Frontal cortex (tissue), 4 donors: Measurements from ENCODE around the gene SPG21. TPM values are rescaled to one million over a fixed set of nuclear protein-coding genes. Genes with fewer than 3 reads are reported as not detected.

ENCODE experiments used
- DNase-seq, 2 donors: peaks; one replicate each; pipeline ENCODE4 v3.0.0; 2012; ENCODE audit warnings: low spot score in 2 of 2
- FAIRE-seq: peaks from 2 replicates; lab custom pipeline; 2012; peaks lifted over from hg19 to GRCh38; lab: Jason Lieb, UNC
- total RNA-seq: library from RNA; depleted of rRNA; stranded (reverse); fragments of >200 nt; gene quantifications from one replicate; pipeline ENCODE4 v1.2.3, GENCODE V29; 2014
- donor health status: control.
- donor health status: control.
- donor health status: control.

Gene SPG21
- total RNA-seq, 1 donor from 2014 or later: 58.7 TPM

GRCh38 chr15:64944961-64945360 is 44.8 kb downstream of the SPG21 start:
- FAIRE-seq: no peak

GRCh38 chr15:64943512-64944225 is 46.0 kb downstream of the SPG21 start:
- DNase-seq (no peak), FAIRE-seq (no peak)

More at GRCh38 chr15:64944961-64945360, 44.8 kb downstream of the SPG21 start:
- DNase-seq: no peak

- DNase-seq (no peak), FAIRE-seq (no peak)
Observed at GRCh38 chr15:64942356-64942755, 47.4 kb downstream of the SPG21 start.

DNA sequence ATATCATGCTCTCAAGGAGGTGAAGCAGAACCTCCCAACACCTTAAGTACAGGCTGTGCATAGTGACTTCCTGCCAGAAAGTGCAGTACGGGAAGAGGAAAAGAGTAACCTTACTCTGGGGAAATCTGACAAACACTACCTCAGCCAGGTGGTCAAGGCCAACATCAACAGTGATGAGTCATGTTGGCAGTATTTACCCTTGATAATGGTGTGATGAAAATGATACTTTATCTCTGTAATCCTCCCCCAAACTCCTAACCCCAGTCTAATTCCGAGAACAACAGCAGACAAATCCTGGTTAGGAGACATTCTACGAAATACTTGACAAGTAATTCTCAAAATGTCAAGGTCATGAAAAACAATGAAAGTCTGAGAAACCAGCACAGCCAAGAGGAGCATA is 51.5 kb downstream of the SPG21 start:
- FAIRE-seq (no peak), DNase-seq (no peak)

DNA sequence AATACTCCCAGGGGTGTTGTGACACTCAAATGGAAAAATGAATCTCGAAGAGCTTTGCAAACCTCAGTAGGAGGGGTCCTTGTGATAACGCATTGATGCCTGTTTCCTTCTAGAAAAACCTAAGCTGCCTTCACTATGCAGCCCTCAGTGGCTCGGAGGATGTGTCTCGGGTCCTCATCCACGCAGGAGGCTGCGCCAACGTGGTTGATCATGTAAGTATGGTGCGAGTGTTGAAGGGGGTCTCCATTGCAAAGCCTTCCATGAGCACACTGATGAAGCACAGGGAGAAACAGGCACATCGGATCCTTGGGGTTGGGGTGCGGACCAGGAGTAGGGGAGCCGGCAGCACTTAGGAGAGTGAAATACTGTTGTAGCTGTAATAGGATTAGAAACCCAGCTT is 55.7 kb downstream of the SPG21 start:
- no peak for FAIRE-seq
- DNase-seq: no peak

- DNase-seq (no peak), FAIRE-seq (no peak)
Observed at GRCh38 chr15:64931381-64931780, 58.3 kb downstream of the SPG21 start.

DNA sequence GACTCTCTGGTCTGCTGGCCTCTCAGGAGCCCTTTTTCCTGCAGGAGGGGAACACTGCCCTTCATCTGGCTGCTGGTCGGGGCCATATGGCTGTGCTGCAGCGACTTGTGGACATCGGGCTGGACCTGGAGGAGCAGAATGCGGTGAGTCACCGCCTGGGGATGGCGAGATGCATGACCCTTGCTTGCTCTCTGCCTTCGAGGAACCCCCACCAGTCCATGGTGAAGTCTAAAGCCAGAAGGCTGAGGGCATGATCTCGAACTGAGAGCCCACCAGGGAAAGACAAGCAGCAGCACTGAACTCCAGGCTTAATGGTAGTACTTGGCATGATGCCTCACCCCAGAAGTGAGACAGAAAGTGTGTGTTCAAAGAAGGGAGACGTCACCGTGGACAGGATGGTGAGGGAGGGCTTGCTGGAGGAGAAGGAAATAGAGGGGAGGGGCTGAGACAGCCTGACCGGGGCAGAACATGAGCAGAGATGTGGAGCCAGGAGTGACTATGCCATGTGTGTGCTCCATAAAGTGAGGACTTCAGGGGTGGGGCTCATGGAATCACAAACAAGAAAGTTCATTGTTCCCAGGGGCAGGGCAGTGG is 58.8 kb downstream of the SPG21 start:
- FAIRE-seq (no peak), DNase-seq (no peak)

DNA sequence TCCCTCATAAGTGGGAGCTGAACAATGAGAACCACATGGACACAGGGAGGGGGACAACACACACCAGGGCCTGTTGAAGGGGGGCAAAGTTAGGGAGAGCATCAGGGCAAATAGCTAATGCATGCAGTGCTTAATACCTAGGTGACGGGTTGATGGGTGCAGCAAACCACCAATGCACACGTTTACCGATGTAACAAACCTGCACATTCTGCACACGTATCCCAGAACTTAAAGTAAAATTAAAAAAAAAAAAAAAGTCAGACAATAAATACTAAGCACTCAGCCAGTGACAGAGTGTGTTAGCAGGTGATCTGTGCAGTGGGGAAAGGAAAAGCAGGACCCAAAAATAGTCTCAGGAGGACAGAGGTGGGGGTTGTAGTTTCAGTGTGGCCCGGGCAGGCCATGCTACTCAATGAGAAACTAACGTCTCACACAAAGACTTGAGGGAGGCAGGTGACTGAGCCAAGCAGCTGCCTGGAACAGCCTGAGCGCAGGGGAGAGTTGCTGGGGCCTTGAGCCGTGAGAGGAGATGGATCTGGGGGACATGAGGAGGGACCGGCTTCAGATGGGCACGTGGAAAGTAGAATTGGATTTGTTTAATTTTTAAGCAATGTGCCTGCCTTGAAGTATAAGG is 59.6 kb downstream of the SPG21 start:
- DNase-seq: no peak
- no peak for FAIRE-seq

- DNase-seq (no peak), FAIRE-seq (no peak)
Observed at GRCh38 chr15:64928626-64929220, 61.0 kb downstream of the SPG21 start.

DNA sequence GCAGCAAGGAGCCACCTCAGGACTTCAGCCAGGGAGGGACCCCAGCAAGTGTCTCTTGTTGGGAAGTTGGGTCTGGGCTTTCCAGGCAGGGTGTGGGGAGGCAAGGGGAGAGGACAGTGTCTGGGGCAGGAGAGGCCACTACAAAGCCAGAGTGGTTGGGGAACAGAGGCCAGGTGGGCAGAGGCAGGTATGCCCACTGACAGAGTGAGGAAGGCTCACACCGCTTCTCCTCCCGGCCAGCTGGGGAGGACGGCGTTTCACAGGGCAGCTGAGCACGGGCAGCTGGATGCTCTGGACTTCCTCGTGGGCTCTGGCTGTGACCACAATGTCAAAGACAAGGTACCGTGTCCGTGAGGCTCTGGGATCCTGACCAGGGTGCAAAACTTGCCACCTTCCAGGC is 63.1 kb downstream of the SPG21 start:
- no peak for DNase-seq
- no peak for FAIRE-seq

DNA sequence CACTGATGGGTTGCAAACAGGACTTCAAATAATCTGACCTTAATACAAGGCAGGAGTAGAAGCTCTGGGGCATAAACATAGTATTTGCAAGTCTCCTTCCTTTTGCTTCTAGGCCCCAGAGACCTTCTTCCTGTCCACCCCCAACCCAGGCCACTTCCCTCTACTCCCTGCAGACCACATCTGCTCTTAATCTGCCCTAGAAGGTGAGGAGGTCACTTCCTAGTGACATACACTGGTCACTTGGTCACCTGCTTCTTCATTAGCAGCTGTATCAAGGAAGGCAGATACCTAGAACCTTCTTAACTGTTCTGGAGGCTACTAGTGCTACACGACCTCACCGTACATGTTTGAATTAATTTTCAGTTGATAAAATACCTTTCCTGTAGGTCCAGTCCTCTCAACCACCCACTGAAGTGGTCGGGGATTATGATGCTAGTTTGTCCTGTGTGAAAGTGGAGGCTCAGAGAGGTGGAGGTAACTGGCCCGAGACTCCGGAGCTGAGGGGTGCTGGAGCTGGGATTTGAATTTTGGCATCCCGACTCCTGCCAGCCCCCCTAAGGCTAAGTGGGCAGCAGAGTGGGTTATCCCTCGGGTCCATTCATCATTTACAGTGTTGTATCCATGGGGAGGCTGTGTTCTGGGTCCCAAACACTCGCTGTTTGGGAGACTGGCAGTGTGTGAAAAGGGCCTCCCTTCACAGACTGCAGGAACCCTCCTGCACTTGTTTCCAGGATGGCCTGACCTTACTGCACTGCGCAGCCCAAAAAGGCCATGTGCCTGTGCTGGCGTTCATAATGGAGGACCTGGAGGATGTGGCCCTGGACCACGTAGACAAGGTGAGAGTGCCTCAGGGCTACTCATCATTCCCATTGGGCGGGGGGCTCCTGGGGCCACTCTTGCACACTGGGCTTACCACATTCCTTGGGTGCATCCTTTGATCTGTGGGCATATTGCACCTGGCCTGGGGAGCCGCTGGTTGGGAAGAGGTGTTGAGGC is 64.1 kb downstream of the SPG21 start:
- no peak for DNase-seq
- no peak for FAIRE-seq

DNA sequence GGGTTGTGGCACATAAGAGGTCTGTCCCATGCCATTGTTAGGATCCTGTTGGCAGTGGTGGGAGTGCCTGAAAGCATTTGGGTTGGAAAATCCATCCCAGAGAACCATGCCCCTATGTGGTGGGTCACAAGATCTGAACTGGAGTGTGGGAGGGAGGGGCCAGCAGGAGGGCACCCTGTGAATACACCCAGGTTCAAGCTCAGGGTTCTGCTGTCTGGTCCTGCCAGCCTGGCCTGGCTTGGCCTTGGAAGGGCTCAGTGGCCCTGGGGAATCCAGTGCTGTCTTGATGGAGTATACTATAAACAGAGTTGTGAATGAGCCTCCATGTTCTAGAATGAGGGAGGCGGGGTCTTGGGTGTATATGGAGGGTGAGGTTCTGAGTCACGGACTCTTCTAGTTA is 66.2 kb downstream of the SPG21 start:
- DNase-seq (no peak), FAIRE-seq (no peak)

- DNase-seq (no peak), FAIRE-seq (no peak)
Observed at GRCh38 chr15:64921711-64922110, 68.0 kb downstream of the SPG21 start.

GRCh38 chr15:64919721-64920120 is 70.0 kb downstream of the SPG21 start:
- DNase-seq (no peak), FAIRE-seq (no peak)

DNA sequence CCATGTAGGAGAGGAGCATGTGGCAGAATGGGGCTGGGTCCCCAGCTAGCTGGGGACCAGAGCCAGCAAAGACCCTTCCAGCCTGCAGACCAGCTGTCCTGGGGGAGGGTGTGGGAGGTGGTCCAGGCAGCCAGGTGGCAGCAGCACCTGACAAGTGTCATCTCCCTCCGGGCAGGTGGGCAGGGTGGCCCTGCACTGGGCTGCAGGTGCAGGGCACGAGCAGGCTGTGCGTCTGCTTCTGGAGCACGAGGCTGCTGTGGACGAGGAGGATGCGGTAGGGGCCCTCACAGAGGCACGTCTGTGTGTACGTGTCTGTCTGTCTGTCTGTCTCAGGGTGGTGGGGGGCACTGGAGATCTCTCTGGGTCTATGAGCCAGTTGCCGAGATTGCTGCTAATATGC is 72.5 kb downstream of the SPG21 start:
- no peak for FAIRE-seq
- no peak for DNase-seq

DNA sequence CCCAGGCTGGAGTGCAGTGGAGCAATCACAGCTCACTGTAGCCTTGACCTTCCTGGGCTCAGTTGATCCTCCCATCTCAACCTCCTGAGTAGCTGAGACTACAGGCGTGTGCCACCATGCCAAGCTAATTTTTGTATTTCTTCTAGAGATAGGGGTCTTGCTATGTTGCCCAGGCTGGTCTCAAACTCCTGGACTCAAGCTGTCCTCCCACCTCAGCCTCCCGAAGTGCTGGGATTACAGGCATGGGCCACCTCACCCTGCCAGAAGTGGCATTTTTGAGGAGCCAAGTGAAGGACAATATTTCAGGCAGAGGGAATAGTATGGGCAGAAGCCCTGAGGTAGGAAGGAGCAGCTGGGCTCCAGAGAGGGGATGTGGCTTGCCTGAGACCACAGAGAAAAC is 73.3 kb downstream of the SPG21 start:
- no peak for FAIRE-seq
- no peak for DNase-seq

DNA sequence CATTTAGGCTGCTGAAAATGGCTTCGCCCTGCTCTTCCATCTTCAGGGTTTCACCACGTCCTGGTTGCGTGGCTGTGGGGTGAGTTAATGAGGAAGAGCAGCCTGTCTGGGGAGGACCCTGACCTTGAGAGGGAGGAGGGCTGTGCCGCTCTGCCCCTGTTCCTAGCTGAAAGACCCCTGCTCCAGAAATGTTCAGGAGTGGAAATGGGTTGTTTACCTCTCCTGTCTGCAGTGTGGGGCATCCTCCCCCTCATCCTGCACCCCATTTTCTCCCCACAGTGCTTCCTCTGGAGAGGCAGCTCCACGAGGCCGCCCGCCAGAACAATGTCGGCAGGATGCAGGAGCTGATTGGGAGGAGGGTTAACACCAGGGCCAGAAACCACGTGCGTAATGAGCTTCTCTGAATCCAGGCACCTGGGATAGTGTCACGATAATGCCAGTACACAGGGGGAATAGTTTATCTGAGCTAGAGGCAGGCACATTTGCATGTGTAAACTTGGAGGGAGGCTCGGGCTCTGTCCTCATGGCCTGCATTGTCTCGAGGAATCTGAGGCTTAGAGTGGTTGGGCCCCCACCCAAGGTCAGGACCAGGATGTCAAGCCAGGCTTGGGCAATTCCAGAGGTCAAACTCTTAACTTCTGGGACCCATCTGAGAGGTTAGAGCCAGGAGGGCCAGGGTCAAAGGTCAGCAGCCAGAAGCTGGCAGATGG is 74.0 kb downstream of the SPG21 start:
- no peak for DNase-seq
- no peak for FAIRE-seq
